ENCODE measurements around the gene LARP1.

GRCh38 chr5:154820383-154820782, 65.2 kb downstream of the LARP1 start:
- TF ChIP-seq CTCF (IDR thresholded peaks at IDR 0.05), result no peak
- no peak for TF ChIP-seq POLR2A (IDR thresholded peaks at IDR 0.05)

Measured in right lobe of liver (tissue), 4 donors.